ENCODE data around the gene DCAF12. TPM values are rescaled to one million over a fixed set of nuclear protein-coding genes. Genes with fewer than 3 reads are reported as not detected.

Gene DCAF12
- total and polyA plus RNA-seq, 2 of the 8 experiments (the other 6 are each of a cell fraction or from before 2014, with no cell fraction given): 22.7 to 29.2 TPM

DNA sequence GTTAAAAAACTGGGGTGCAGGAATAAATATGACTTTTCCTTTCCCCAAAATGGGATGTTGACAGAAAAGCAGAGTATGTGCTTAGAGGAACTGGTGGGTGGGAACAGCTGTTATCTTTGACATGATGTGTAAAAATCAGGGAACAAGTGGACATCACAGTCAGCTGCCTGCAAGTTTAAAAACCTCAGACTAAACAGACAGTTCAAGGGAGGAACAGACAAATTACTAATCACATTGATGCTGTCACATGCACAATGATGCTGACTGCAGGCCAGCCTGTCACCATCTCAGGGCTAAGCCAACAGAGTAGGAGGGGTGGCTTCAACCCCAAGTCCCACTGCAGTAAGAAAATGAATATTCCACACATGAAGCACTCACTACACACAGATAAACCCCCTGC is 39.6 kb downstream of the DCAF12 start (continued):
- no peak for TF ChIP-seq HDAC2 (IDR thresholded peaks at IDR 0.05; ENCODE audit: borderline replicate concordance in 1 of 2, low read depth in 2 of 2, low read length in 2 of 2)
- no peak for TF ChIP-seq SUZ12 (IDR thresholded peaks at IDR 0.05; ENCODE audit: low read length)
- TF ChIP-seq BRCA1 (IDR thresholded peaks at IDR 0.05; ENCODE audit: low read depth, low read length): no peak
- TF ChIP-seq KDM1A (IDR thresholded peaks at IDR 0.05; ENCODE audit: borderline replicate concordance, low read length): no peak
